22Rv1 (cell line): ENCODE results near the gene ZNF862.

Experiments used
- CTCF ChIP-seq: fragments of 450-650 bp; IDR thresholded peaks from 2 replicates; pipeline ENCODE4 v1.5.1; 2017; ENCODE audit warnings: mild to moderate bottlenecking
- ZFX ChIP-seq: fragments of 450-650 bp; IDR thresholded peaks from 2 replicates; pipeline ENCODE4 v1.6.1; 2017; ENCODE audit warnings: antibody characterized with exemption, borderline replicate concordance

- TF ChIP-seq CTCF (no peak), ZFX (no peak)
Observed at GRCh38 chr7:149820622-149821190, 17.5 kb upstream of the ZNF862 start.
